GM18867 (cell line): ENCODE measurements around the gene IRF8.

Experiments
- ATAC-seq: cut with Tn5 transposase; IDR thresholded peaks from one replicate; pipeline ENCODE4 v1.9.1; 2021; ENCODE audit warnings: mild to moderate bottlenecking, moderate library complexity; ENCODE audit not compliant: unreplicated experiment

Gene IRF8

GRCh38 chr16:85950136-85950918 is 51.4 kb downstream of the IRF8 start:
- no peak for ATAC-seq

- no peak for ATAC-seq
Observed at GRCh38 chr16:85952197-85952596, 53.2 kb downstream of the IRF8 start.

- ATAC-seq, result no peak
Observed at GRCh38 chr16:85952811-85953210, 53.8 kb downstream of the IRF8 start.

- no peak for ATAC-seq
Observed at GRCh38 chr16:85954927-85955519, 56.1 kb downstream of the IRF8 start.

- ATAC-seq, result no peak
Observed at GRCh38 chr16:85955566-85955965, 56.6 kb downstream of the IRF8 start.

- no peak for ATAC-seq
Observed at GRCh38 chr16:85956426-85956825, 57.5 kb downstream of the IRF8 start.

GRCh38 chr16:85958731-85959130 is 59.8 kb downstream of the IRF8 start:
- ATAC-seq, result no peak

GRCh38 chr16:85959686-85960085 is 60.7 kb downstream of the IRF8 start:
- ATAC-seq, result no peak

GRCh38 chr16:85960486-85961046 is 61.6 kb downstream of the IRF8 start:
- ATAC-seq, result no peak

- no peak for ATAC-seq
Observed at GRCh38 chr16:85961988-85962915, 63.3 kb downstream of the IRF8 start.

GRCh38 chr16:85963753-85964285 is 64.9 kb downstream of the IRF8 start:
- ATAC-seq, result no peak

GRCh38 chr16:85965125-85965524 is 66.2 kb downstream of the IRF8 start:
- ATAC-seq, result no peak

GRCh38 chr16:85967111-85967510 is 68.1 kb downstream of the IRF8 start:
- ATAC-seq, result no peak

- no peak for ATAC-seq
Observed at GRCh38 chr16:85968041-85968920, 69.3 kb downstream of the IRF8 start.

GRCh38 chr16:85969159-85969558 is 70.2 kb downstream of the IRF8 start:
- no peak for ATAC-seq

- ATAC-seq, result no peak
Observed at GRCh38 chr16:85969591-85969990, 70.6 kb downstream of the IRF8 start.

GRCh38 chr16:85970016-85970733 is 71.2 kb downstream of the IRF8 start:
- no peak for ATAC-seq

- ATAC-seq, result no peak
Observed at GRCh38 chr16:85970738-85971137, 71.8 kb downstream of the IRF8 start.
